Bronchial epithelial cell (primary cell): ENCODE measurements around the gene SGPL1. TPM values are rescaled to one million over a fixed set of nuclear protein-coding genes. Genes with fewer than 3 reads are reported as not detected.
"Not testable (repeated sequence)": the region's sequence is repeated elsewhere in the genome, so short reads cannot be mapped to it uniquely, and the experiment has no call there.

Experiments
- DNase-seq: peaks from one replicate; pipeline ENCODE4 v3.0.0-alpha.2; 2010; ENCODE audit warnings: low read depth
- FAIRE-seq: peaks from 2 replicates; lab custom pipeline; 2011; peaks lifted over from hg19 to GRCh38; lab: Jason Lieb, UNC
- H3K27me3 ChIP-seq: 2 replicates; pipeline ENCODE4 v1.5.1; 2011; ENCODE audit warnings: low read length; ENCODE audit not compliant: control insufficient read depth, insufficient read depth
- H3K36me3 ChIP-seq: 2 replicates; pipeline ENCODE4 v1.5.1; 2011; ENCODE audit warnings: low read length; ENCODE audit not compliant: control insufficient read depth, insufficient read depth
- H3K4me3 ChIP-seq: 2 replicates; pipeline ENCODE4 v1.5.1; 2011; ENCODE audit warnings: mild to moderate bottlenecking, low read depth, low read length, control low read depth
- CTCF ChIP-seq: IDR thresholded peaks from 2 replicates; pipeline ENCODE4 v1.5.1; 2011; ENCODE audit warnings: mild to moderate bottlenecking, moderate library complexity, low read length, control low read depth, inconsistent platforms; ENCODE audit not compliant: insufficient read depth, severe bottlenecking
- total RNA-seq: library from RNA; depleted of rRNA; stranded (reverse); fragments of >200 nt; gene quantifications from 2 replicates; pipeline ENCODE4 v1.2.1, GENCODE V29; 2014

Gene SGPL1
- total RNA-seq, 1 donor from 2014 or later: 82.9 TPM

GRCh38 chr10:70918851-70919530, 103.2 kb downstream of the SGPL1 start:
- Histone ChIP-seq H3K27me3 (peaks cover 7% of the 10 kb centered on the region), H3K4me3 (no peak overlapping the region), H3K36me3 (no peaks in the 10 kb centered on the region)
- FAIRE-seq (no peak), DNase-seq (no peak)
- TF ChIP-seq CTCF: no peak

GRCh38 chr10:70919906-70920305, 104.2 kb downstream of the SGPL1 start:
- H3K27me3 ChIP-seq, DNase-seq, FAIRE-seq, H3K4me3 ChIP-seq, H3K36me3 ChIP-seq: not testable (repeated sequence)

GRCh38 chr10:70920519-70920918, 104.8 kb downstream of the SGPL1 start:
- TF ChIP-seq CTCF: no peak
- Histone ChIP-seq H3K36me3 (no peaks in the 10 kb centered on the region), H3K27me3 (peaks cover 6% of the 10 kb centered on the region), H3K4me3 (no peak overlapping the region)
- DNase-seq (peak; percentile 34), FAIRE-seq (no peak)

- Histone ChIP-seq H3K4me3 (no peak overlapping the region), H3K36me3 (no peaks in the 10 kb centered on the region), H3K27me3 (peaks cover 6% of the 10 kb centered on the region)
- DNase-seq (no peak), FAIRE-seq (no peak)
- TF ChIP-seq CTCF: no peak
Observed at GRCh38 chr10:70921285-70921684, 105.5 kb downstream of the SGPL1 start.

GRCh38 chr10:70923696-70924095, 107.9 kb downstream of the SGPL1 start:
- TF ChIP-seq CTCF: no peak
- DNase-seq (no peak), FAIRE-seq (no peak)
- Histone ChIP-seq H3K4me3 (no peak overlapping the region), H3K27me3 (peaks cover 6% of the 10 kb centered on the region), H3K36me3 (no peaks in the 10 kb centered on the region)

- peak; percentile 92 for TF ChIP-seq CTCF
- DNase-seq (no peak), FAIRE-seq (no peak)
- no peak overlapping the region for H3K4me3 ChIP-seq
- H3K27me3 ChIP-seq: peaks cover 6% of the 10 kb centered on the region
- no peaks in the 10 kb centered on the region for H3K36me3 ChIP-seq
Observed at GRCh38 chr10:70925377-70926225, 109.9 kb downstream of the SGPL1 start.
